Non-pigmented ciliary epithelial cell (primary cell): Measurements from ENCODE around the gene MTCL3.

Experiments
- DNase-seq: peaks from one replicate; pipeline ENCODE4 v3.0.0-alpha.2; 2010; ENCODE audit warnings: low read depth

MTCL3 gene

DNA sequence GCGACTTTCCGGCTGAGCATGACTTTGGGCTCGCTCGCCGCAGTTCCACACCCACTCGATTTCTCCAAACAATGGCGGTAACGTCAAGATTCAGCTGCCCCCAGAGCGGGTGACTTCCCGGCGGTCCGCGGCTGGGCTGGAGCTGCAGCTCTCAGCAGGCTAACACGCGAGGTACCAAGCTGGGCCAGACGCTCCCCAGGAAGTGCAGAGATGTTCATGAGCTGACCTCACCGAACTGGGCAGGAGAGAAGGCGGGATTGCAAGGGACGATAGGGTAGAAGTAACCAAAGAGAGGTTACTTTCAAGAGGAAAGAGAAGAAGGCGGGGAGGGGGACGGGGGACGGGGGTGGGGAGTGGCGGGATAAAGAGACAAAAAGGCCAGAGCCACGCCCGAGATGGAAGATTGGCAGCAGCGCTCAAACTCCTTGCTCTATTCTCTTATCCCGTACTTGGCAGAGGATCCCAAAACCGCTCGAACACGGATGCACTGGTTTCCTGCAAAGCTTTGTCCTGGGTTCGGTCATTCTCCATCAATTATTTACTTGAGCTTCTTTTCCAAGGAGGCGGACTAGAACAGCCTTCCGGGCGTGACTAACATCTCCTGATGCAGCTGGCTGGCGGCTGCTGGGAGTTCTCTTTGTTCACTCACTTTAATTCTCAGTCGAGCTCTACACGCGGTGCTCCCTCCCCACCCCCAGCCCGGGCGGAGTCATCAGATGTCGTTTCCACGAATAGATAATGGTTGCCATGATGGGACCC, at the start of gene MTCL3:
TSS of gene MTCL3 (minus strand) at position 626 of the 759 bp plus-strand sequence.
- no peak for DNase-seq

DNA sequence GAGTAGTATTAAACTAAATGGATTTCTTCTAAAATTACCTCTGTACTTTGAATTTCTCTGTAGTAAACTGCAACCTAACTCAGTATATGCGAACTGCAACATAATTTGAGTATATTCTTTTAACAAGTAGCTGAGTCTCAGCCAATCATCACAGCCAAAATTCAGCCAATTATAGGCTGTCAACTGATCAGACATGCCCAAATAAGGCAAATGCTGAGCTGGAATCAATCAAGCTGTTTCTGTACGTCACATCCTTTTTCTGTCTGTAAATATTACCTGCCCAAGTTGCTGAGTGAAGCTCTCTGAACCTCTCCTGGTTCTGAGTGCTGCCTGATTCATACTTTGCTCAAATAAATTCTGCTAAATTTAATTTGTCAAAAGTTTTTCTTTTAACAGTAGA, 48.3 kb upstream of the MTCL3 start:
- DNase-seq = no peak

DNA sequence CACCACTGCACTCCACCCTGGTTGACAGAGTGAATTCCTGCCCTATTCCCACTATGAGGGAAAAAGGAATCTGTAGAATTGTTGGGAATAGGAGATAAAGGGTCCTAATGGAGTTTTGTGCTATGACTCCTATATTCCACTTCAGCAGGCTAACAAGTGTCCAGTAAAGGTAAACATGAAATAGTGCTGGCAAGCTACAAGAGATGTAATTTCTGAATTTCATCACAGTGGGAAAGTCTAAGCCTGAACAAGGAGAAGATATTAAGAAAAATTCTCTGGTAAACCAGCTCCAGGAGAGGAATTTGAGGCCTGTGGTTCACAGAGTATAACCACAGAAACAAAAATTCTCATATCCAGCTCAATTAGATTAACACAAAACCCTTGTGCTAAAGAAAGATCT, 47.5 kb upstream of the MTCL3 start:
- no peak for DNase-seq

DNA sequence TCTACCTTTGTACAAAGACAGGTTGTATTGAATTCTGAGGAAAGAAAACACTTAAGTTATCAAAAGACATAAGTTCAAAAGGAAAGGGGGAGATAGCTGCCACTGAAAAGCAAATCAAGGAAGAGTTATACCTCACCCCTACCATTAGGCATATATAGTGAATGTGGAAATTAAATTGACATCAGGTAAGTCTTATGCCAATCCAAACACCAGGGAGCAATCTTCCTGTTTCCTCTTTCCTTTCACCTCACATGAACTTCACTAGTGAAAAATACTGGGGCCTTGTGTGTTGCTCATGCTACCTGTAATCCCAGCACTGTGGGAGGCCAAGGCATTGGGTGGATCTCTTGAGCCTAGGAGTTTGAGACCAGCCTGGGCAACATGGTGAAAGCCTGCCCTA, 47.0 kb upstream of the MTCL3 start:
- no peak for DNase-seq

DNA sequence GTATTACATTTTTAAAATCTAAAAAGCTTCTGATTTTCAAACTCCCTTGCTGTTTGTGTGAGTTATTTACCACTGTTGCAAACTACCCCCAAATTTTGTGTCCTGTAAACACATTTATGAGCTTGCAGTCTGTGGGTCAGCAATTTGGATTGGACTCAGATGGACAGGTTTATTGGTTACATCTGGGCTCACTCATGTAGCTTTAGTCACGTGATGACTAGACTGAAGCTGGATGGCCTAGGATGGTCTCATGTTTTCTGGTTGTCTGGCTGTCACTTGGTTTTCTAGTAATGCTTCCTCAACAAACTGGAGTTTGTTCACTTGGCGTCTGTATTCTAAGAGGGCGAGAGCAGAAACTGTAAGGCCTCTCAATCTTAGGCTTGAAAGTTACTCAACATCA, 45.6 kb upstream of the MTCL3 start:
- DNase-seq = no peak

DNA sequence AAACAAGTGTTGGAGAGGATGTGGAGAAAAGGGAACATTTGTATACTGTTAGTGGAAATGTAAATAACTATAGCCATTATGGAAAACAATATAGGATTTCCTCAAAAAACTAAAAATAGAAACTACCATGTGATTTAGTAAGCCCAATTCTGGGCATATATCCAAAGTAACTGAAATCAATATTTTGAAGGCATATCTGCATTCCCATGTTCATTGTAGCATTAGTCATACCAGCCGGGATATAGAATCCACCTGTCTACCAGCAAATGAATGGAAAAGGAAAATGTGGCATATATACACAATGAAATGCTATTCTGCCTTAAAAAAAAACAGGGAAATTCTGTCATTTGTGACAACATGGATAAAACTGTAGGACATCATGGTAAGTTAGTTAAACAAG, 42.5 kb upstream of the MTCL3 start:
- DNase-seq = peak; percentile 15

DNA sequence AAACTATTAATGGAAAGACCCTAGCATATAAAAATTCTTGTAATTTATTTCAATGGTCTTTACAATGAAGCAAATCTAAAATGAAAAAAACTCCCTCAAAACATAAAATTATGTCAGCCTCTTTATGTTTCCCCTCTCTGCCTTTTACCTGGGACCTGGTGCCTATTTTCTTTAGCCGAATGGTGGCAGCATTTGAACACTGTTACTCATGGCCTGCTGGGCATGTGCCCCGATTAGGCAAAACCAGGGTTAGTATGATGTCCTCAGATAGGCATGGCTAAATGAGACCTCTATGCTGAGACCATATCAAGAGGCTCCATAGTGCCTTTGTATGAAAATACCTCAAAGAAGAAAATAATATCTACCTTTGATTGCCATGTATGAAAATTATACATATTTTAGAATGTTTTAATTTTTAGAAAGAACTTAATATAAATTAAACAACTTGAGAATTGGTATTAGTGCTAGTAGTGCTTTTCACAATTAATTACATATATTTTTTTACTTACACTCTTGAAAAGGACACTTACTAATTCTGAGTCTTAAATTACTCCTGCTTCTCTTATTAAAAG, 35.4 kb upstream of the MTCL3 start:
- DNase-seq = no peak

DNA sequence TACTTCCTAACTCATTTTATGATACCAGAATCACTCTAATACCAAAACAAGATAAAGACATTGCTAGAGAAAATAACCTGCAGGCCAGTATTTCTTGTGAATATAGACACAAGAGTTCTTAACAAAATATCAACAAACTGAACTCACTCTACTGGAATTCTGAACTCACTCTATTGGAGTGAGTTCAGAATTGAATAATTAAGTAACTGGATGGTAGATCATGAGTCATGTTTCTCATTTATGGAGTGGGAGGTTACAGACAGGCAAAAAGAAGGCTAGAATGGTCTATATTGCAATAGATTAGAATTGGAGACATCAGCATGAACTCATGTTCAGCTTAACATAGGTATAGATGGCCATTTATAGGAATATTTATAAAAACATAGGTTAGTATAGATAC, 31.3 kb upstream of the MTCL3 start:
- peak; percentile 51 for DNase-seq

DNA sequence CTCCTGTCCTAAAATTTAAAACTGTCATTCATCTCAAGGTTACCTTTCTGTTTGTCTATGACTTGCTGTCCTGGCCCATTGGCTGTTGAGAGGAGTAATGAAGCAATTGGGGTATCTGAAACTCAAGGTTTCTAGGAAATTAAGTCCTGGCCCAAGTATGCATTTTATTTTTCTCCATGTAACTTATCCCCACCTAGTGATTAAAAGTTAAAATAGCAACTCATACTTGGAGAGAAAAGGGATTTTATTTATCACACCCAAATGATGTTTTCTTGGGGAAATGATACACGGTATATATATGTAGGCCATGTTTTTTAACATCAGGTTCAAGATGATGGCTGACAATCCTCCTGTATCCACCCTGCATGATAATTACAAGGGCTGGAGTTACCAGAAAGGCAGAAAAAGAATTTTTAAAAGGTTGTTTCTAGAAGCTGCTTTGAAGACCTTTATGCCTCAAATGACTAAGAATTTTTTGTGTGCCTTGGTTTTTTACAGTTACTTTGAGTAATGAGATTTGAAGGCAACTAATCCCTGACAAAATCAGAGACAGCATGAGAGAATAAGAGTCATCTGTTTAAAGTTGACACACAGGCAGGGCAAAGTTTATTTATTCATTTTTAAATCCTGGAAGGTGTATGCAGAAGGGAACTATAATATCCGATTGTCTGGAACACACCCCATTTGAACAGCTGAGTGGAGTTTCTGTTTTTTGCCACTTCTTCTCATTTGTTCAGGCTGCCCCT, 28.9 kb upstream of the MTCL3 start:
- DNase-seq = no peak

DNA sequence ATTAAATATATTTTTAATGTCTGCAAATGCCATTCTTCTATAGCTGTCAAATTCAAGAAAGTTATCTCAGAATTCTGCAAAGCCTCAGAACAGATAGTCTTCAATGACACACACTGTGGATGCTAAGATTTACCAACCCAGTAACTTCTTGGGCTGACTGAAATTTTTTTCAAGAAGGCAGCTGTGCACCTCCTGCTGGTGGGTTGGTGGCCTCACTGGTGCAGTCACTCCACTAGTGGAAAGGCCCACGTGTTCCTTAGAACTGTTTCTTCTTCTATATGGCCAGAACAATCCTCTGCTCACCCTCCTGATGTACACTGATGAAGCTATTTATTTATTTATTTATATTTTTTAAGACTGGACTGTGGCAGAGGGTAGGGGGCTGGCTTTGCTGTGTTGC, 28.1 kb upstream of the MTCL3 start:
- no peak for DNase-seq

DNA sequence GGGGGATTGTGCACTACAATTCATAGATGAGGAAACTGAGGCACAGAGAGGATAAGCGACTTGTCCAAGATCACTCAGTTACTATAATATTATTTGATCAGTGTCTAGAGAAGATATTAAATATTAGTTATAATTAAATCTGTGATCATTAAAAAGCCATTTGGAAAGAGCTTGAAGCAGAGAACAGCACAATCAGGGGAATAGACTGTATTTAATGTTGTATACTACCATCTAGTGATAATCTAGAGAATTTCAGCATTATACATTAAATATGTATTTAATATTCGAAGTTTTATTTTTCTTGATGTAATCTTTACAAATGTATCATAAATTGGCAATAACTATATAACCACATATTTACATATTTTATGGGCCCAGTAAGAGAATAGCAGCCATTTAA, 20.1 kb upstream of the MTCL3 start:
- no peak for DNase-seq

DNA sequence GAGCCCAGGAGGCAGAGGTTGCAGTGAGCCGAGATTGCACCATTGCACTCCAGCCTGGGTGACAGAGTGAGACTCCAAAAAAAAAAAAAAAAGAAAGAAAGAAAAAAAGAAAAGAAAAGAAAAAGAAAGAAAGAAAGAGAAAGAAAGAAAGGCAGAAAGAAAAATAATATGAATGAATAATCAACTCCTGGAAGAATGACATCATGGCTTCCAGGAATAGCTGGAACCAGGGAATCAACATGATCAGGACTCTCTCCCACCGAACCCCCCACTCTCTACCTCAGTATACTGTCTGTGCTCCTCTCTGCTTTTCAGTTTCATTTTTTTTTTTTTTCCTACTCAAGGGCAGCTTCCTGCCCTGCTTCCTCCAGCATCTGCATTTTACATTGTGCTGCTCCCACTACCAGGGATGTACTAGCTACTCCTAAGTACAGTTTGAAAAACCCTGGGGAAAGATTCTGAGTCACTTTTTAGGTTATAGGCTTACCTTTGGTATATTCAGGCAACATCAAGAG, 19.7 kb upstream of the MTCL3 start:
- no peak for DNase-seq

DNA sequence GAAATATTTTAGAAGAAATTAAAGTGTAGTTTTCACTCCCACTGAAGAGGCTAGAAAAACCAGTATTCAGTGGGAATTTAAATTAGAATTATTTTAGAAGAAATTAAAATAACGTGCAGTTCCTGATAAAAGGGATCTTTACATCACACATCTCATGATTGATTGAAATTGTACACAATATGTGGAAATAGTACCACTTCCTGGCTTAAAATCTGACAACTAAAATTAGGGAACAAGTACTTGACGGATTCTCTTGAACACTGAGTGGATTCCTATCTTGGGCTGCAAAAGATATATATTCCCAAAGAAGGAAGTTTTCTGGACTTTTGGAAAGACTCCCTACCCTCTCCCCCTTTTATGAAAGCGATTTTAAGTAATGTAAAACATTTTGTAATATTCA, 14.6 kb upstream of the MTCL3 start:
- no peak for DNase-seq

DNA sequence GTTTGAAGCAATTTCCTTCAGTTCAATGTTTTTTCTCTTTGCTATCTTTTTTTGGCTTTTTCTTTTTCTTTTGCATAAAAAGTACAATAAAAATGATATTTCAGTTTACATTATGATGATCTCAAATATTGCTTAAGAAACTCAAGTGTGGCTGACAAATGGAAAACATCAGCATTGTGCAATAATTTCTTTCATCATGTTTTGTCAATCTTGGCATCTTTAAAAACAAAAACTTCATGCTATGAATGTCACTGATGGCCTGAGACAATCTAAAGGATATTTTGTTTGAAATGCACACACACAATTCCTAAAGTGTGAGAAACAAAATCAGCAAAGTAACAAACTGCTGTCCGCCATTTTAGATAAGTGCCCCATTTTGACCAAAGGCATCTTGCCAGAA, 13.9 kb upstream of the MTCL3 start:
- no peak for DNase-seq

DNA sequence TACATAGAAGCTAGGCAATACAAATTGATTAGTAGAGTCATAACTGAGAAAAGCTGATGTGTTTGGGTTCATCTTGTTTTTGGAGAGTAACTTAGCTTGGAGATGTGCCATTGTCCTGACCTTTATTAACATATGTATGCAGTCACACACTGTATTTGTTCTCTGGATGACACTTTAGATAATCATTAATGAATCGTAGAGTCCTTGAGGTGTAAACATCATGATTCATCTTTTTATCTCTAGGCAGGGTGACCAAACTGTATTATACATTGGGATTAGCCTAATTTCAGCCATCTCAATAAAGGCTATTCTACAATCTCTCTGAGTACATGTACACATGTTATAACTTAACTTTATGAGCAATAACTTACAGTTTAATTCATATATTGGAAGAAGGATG, 3.6 kb upstream of the MTCL3 start:
- DNase-seq = no peak

DNA sequence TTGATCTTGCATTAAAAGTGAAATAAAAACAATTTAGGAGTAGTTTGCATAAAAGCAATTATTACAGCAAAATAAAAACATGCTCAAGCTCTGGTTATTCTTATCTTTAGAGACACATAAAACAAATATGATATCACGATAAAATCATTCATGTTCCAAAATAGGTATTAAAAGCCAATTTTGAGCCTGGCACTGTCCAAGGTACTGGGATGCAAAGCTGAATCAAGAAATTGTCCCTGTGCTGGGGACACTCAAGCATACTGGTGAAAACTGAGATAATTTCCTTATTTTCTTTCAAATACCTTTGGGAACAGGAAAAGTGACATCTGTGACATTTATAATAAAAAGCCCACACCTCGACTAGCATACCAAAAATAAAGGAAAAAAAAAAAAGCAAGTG, 931 bp upstream of the MTCL3 start:
- DNase-seq = no peak

DNA sequence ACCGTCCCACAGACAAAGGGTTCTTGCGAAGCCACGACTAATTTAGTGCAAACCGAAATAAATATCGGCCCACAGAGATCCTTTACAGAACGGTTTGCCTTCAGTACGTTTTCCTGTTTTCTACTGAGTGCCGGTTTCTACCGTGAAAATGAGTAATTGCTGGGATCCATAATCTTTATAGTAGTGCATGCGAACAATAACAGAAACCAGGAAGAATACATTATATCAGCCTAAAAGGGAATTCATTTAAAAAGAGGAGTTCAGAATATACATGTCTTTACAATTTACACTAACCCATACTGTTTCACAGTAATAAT, 292 bp upstream of the MTCL3 start:
- no peak for DNase-seq

DNA sequence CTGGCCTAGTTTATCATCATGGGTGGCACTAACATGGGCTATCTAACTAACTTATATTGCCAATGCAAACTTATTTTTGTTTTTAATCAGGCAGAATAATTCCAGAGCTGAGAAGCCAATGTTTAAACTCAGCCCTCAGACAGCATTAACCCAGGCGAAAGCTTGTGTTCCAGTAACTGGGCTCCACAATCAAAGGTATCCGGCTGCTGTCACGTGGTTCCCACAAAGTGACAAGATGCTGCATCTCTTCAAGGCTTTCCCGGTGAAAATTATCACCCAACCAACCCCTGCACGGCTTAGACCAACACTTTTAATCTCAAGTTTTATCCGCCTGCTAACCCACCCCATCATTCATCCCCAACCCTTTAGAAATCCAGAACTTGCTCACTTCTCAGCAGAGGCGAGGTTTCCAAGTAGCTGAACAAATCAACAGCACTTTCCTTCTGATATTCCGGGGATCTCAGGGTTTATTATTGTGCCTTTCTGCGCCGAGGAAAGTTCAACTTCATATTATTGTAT, 885 bp downstream of the MTCL3 start:
- no peak for DNase-seq

DNA sequence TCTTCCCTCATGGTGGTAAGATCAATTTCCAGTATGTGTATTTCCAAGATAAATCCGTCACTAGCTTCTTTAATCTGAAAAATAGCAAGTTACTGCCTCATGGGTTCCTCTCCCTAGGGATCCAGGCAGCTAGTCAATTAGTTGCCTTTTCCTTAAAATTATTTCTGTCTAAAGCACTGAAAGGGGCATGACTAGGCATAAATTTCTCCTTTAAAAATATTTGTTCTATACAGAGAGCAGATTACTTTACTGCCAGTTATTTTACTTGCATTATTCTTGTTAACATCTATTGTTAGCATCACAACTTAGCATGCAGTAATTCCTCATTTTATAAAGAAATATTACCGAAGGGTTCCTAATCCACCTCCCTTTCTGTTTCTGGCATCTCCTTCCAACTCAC, 1.4 kb downstream of the MTCL3 start:
- no peak for DNase-seq

DNA sequence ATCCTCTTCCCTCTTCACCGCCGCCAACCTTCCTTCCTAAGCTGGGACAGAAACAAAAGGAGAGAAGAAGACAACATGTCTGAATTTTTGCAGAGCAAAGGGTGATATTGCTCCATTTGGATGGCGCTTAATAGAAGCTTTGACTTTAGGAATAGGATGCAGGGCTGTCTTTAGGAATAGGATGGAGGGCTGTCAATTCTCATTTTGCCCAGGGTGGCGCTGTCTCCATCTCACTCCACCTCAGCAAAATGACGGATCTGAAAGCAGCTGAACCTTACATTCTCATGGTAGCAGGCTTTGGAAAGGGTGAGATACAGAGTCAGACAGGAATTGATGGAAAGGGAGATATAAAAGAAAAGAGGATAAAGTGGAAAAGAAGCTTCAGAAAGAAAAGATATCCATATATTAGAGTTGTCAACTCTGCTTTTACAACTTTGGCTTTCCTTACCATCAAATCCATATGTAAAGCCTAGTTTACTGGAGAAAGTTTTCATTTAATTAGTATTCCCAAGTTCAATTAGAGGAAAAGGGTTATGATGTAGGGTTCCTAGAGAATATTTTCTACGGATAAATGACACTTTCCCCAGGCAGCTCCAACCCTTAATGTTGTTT, 2.4 kb downstream of the MTCL3 start:
- DNase-seq = no peak

DNA sequence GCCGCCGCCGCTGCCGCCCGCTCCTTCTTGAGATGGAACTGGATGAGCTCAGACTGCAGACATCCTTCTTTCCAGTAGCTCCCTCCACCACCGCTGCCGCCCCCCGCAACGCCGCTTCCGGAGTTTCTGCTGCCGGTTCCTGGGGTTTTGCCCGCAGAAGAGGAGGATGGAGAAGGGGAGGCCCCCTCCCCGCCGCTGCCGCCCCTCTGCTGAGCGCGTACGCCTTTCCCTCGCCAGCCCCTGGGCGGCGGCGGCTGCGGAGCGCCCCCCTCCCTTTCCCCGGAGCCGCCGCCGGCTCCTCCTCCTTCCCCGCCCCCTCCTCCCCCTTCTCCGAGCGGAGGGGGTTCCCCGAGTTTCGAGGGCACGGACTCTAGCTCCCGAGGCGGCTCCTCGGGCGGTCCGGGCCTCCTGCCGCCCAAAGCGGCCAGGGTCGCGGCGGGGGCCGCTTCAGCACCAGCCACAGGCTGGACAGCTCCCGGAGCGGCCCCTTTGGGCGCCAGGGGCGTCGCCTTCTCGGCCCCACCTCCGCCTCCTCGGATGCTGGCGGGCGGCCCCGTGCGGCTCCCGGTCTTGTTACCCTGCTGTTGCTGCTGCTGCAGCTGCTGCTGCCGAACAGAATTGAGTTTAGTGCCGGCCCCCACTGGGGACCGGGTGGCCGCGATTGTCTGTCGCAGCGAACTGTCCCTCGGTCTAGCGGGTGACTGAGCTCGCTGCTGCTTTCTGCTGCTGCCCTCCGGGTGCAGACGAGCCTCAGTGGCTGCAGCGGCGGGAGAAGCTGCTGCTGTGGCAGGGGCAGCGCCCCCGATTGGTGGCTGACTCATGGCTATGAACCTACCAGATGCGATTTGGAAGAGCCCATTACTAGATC, 3.1 kb downstream of the MTCL3 start:
- DNase-seq = no peak
